Vagina (tissue), 2 donors: ENCODE results near the gene CRB1.

ENCODE experiments used
- CTCF ChIP-seq, 3 experiments: fragments of 450-650 bp in 2 of 3; fragments of 200-600 bp in 1 of 3; sonication (generic) in 1 of 3; IDR thresholded peaks; one replicate each; pipeline ENCODE4 v1.5.1; 2017 to 2019; ENCODE audit warnings: antibody characterized with exemption in 3 of 3, mild to moderate bottlenecking in 2 of 3, moderate library complexity in 2 of 3
- POLR2A ChIP-seq, 2 donors: fragments of 450-650 bp; IDR thresholded peaks; one replicate each; pipeline ENCODE4 v1.6.1; 2017; ENCODE audit warnings: antibody characterized with exemption in 2 of 2, mild to moderate bottlenecking in 2 of 2, moderate library complexity in 2 of 2

DNA sequence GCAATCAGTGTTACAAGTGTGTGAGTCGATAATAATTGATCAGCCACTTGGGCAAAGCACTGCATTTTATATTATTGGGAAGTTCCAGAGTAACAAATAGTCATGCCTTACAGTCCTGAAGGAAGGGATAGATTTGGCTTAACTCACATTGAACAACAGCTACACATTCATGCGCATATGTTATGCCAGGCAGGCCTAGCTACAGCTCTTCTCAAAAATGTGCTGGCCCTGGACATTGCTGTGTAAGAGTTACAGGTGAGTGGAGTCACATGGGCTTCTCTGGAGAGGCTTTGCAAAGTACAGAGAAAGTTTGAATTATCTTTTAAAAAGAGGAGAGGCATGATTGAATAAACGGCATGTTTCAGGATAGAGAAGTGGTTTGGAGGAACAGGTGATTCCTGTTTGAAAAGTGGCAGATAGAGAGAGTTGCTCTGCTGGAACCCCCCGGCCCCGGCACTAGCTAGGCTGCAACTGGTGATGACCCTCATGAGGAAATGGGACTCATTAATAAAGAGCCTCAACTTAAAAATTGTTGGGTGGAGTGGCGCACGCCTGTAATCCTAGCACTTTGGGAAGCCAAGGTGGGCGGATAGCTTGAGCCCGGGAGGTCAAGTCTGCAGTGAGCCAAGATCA is 200.6 kb downstream of the CRB1 start:
- TF ChIP-seq CTCF (IDR thresholded peaks at IDR 0.05), result no peak
- TF ChIP-seq POLR2A (IDR thresholded peaks at IDR 0.05), result no peak
